Astrocyte of the spinal cord (primary cell): ENCODE data around the gene NSMCE4A.

ENCODE experiments used
- DNase-seq: peaks from one replicate; pipeline ENCODE4 v3.0.0; 2011; ENCODE audit warnings: low read depth, low spot score
- H3K4me3 ChIP-seq: 2 replicates; pipeline ENCODE4 v1.5.1; 2011; ENCODE audit warnings: low read depth, mild to moderate bottlenecking, low read length, moderate library complexity
- CTCF ChIP-seq: IDR thresholded peaks from 2 replicates; pipeline ENCODE4 v1.5.1; 2012; ENCODE audit warnings: low read depth, mild to moderate bottlenecking, low read length, inconsistent platforms
- in situ Hi-C: cut with HindIII; loops from 2 replicates; pipeline ENCODE4 v1.10.0; 2017; ENCODE audit warnings: low sequenced_read_pairs

NSMCE4A gene

GRCh38 chr10:121988361-121989324 is 13.6 kb upstream of the NSMCE4A start, which contains the start of gene TACC2:
TSS of gene TACC2 (plus strand) at chr10:121989163. CDS start at chr10:122021982, 32,819 bp downstream.
- TF ChIP-seq CTCF = no peak
- H3K4me3 ChIP-seq = no peak within 1 kb of the TSS
- DNase-seq = no peak
- in situ Hi-C loops = no loop called here

GRCh38 chr10:121984463-121984862 is 9.4 kb upstream of the NSMCE4A start:
- in situ Hi-C loops = no loop called here
- no peak overlapping the region for H3K4me3 ChIP-seq
- TF ChIP-seq CTCF = no peak
- no peak for DNase-seq

GRCh38 chr10:121983852-121984251 is 8.8 kb upstream of the NSMCE4A start:
- H3K4me3 ChIP-seq = no peak overlapping the region
- no peak for DNase-seq
- in situ Hi-C loops = no loop called here
- no peak for TF ChIP-seq CTCF

- in situ Hi-C loops = no loop called here
- no peak for DNase-seq
- no peak for TF ChIP-seq CTCF
- H3K4me3 ChIP-seq = no peak overlapping the region
Observed at GRCh38 chr10:121981346-121981745, 6.3 kb upstream of the NSMCE4A start.

- no peak for TF ChIP-seq CTCF
- in situ Hi-C loops = no loop called here
- DNase-seq = no peak
- H3K4me3 ChIP-seq = no peak overlapping the region
Observed at GRCh38 chr10:121978511-121978910, 3.5 kb upstream of the NSMCE4A start.

- H3K4me3 ChIP-seq = no peak overlapping the region
- TF ChIP-seq CTCF = no peak
- DNase-seq = no peak
- in situ Hi-C loops = no loop called here
Observed at GRCh38 chr10:121976607-121977006, 1.6 kb upstream of the NSMCE4A start.
